HG03460 (cell line): ENCODE measurements around the gene ZNF668.
"Not testable (repeated sequence)": the region's sequence is repeated elsewhere in the genome, so short reads cannot be mapped to it uniquely, and the experiment has no call there.

ENCODE experiments used
- ATAC-seq: cut with Tn5 transposase; IDR thresholded peaks from one replicate; pipeline ENCODE4 v1.9.1; 2021; ENCODE audit not compliant: unreplicated experiment

The ZNF668 gene

GRCh38 chr16:31016018-31016417 is 58.0 kb downstream of the ZNF668 start:
- no peak for ATAC-seq

DNA sequence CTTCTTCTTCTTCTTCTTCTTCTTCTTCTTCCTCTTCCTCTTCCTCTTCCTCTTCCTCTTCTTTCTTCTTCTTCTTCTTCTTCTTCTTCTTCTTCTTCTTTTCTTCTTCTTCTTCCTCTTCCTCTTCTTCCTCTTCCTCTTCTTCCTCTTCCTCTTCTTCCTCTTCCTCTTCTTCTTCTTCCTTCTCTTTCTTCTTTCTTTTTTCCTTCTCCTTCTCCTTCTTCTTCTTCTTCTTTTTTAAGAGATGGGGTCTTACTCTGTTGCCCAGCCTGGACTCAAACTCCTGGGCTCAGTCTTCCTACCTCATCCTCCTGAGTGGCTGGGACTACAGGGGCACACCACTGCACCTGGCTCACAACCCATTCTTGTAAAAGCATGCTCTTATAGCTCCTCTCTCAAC is 60.7 kb downstream of the ZNF668 start:
- not testable (repeated sequence) for ATAC-seq

DNA sequence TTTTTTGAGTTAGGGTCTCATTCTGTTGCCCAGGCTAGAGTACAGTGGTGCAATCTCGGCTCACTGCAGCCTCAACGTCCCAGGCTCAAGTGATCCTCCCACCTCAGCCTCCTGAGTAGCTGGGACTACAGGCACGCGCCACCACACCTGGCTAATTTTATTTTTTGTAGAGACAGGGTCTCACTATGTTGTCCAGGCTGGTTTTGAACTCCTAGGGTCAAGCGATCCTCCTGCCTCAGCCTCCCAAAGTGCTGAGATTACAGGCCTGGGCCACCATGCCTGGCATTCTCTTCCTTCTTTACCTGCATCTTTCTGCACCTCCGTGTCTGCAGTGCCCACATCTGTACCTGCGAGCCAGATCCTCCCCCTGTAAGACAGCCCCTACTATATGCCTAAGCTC is 62.2 kb downstream of the ZNF668 start:
- ATAC-seq = not testable (repeated sequence)
